HCT116 (cell line): Measurements from ENCODE around the gene GORASP1.

Source experiments
- EGR1 ChIP-seq: IDR thresholded peaks from 2 replicates; pipeline ENCODE4 v1.6.1; 2012; ENCODE audit warnings: low read depth
- EZH2 ChIP-seq: fragments of 200-600 bp; sonication (generic); IDR thresholded peaks from 2 replicates; pipeline ENCODE4 v1.6.1; 2017; ENCODE audit warnings: antibody characterized with exemption, mixed run types
- EZH2phosphoT487 ChIP-seq: fragments of 200-600 bp; IDR thresholded peaks from 2 replicates; pipeline ENCODE4 v1.6.1; 2018; ENCODE audit warnings: antibody characterized with exemption, borderline replicate concordance
- POLR2A ChIP-seq: IDR thresholded peaks from 2 replicates; pipeline ENCODE4 v1.7.0; 2011; ENCODE audit warnings: borderline replicate concordance; ENCODE audit not compliant: insufficient read depth, insufficient read length; ENCODE audit errors: extremely low read depth
- SP1 ChIP-seq: IDR thresholded peaks from 2 replicates; pipeline ENCODE4 v1.6.1; 2012; ENCODE audit warnings: low read depth
- YY1 ChIP-seq: IDR thresholded peaks from 2 replicates; pipeline ENCODE4 v1.6.1; 2011; ENCODE audit warnings: low read length, low read depth, moderate library complexity, mild to moderate bottlenecking; ENCODE audit not compliant: insufficient replicate concordance; ENCODE audit errors: extremely low read depth
- TF ChIP-seq, protein P1 (sequence below), 3 experiments: fragments of 200-600 bp in 1 of 3; sonication (generic) in 1 of 3; IDR thresholded peaks in 2 of 3; conservative IDR thresholded peaks in 1 of 3; 2 replicates each; pipeline ENCODE4 v1.5.1; 2012 to 2017; ENCODE audit warnings: low read depth in 2 of 3, low read length in 2 of 3, antibody characterized with exemption in 1 of 3, borderline replicate concordance in 1 of 3, control low read depth in 1 of 3, mild to moderate bottlenecking in 1 of 3, mixed read lengths in 1 of 3, mixed run types in 1 of 3, moderate library complexity in 1 of 3; ENCODE audit not compliant: insufficient read depth in 1 of 3
- TF ChIP-seq, protein P2 (sequence below): IDR thresholded peaks from 2 replicates; pipeline ENCODE4 v1.6.1; 2012; ENCODE audit warnings: low read depth
- TF ChIP-seq, protein P3 (sequence below): IDR thresholded peaks from 2 replicates; pipeline ENCODE4 v1.6.1; 2012

DNA sequence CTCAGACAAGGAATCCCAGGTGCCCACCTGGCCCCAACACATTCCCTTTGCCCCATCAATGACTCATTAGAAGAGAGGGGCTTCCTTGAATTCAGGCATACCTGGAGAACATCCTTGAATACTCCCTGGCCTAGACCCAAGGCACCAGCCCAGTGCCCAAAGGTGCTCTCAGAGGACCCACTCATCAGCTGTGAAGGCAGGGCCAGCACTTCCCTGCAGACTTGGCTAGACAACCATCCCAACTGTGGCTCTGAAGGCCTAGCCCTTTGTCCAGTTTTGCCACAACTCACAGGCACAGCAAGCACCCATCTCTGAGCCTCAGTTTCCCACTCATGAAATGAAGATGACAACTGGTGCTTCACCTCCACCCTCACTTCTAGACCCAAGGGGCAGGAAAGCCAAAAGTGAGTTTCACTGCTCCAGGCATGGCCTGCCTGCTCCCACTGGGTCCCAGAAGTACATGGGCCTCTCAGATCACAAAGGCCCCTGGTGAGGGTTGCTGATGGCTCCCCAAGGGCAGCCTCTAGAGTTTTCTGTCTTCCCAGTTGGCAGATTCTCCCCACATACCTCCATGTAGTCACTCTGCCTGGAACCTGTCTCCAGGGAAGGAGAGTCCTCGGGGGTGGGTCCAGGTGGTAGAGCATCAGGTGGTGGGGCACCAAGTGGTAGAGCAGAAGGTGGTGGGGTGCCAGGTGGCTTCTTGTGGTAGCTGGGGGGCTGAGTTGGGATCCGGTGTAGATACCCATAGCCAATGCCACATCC is 7.5 kb downstream of the GORASP1 start:
- TF ChIP-seq EGR1 (no peak), POLR2A (no peak), SP1 (no peak), EZH2 (no peak), YY1 (no peak), EZH2phosphoT487 (no peak)
- TF ChIP-seq, protein P1, sequence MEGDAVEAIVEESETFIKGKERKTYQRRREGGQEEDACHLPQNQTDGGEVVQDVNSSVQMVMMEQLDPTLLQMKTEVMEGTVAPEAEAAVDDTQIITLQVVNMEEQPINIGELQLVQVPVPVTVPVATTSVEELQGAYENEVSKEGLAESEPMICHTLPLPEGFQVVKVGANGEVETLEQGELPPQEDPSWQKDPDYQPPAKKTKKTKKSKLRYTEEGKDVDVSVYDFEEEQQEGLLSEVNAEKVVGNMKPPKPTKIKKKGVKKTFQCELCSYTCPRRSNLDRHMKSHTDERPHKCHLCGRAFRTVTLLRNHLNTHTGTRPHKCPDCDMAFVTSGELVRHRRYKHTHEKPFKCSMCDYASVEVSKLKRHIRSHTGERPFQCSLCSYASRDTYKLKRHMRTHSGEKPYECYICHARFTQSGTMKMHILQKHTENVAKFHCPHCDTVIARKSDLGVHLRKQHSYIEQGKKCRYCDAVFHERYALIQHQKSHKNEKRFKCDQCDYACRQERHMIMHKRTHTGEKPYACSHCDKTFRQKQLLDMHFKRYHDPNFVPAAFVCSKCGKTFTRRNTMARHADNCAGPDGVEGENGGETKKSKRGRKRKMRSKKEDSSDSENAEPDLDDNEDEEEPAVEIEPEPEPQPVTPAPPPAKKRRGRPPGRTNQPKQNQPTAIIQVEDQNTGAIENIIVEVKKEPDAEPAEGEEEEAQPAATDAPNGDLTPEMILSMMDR (IDR thresholded peaks at IDR 0.05 in 2 of 3, conservative IDR thresholded peaks at IDR 0.05 in 1 of 3; ENCODE audit: borderline replicate concordance in 1 of 3, insufficient read depth in 1 of 3, low read depth in 2 of 3, low read length in 2 of 3) = no peak
- TF ChIP-seq, protein P2, sequence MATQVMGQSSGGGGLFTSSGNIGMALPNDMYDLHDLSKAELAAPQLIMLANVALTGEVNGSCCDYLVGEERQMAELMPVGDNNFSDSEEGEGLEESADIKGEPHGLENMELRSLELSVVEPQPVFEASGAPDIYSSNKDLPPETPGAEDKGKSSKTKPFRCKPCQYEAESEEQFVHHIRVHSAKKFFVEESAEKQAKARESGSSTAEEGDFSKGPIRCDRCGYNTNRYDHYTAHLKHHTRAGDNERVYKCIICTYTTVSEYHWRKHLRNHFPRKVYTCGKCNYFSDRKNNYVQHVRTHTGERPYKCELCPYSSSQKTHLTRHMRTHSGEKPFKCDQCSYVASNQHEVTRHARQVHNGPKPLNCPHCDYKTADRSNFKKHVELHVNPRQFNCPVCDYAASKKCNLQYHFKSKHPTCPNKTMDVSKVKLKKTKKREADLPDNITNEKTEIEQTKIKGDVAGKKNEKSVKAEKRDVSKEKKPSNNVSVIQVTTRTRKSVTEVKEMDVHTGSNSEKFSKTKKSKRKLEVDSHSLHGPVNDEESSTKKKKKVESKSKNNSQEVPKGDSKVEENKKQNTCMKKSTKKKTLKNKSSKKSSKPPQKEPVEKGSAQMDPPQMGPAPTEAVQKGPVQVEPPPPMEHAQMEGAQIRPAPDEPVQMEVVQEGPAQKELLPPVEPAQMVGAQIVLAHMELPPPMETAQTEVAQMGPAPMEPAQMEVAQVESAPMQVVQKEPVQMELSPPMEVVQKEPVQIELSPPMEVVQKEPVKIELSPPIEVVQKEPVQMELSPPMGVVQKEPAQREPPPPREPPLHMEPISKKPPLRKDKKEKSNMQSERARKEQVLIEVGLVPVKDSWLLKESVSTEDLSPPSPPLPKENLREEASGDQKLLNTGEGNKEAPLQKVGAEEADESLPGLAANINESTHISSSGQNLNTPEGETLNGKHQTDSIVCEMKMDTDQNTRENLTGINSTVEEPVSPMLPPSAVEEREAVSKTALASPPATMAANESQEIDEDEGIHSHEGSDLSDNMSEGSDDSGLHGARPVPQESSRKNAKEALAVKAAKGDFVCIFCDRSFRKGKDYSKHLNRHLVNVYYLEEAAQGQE = no peak
- TF ChIP-seq, protein P3, sequence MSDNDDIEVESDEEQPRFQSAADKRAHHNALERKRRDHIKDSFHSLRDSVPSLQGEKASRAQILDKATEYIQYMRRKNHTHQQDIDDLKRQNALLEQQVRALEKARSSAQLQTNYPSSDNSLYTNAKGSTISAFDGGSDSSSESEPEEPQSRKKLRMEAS = no peak
